Jurkat, Clone E6-1 (cell line): Measurements from ENCODE around the gene RSBN1.
A peak's percentile ranks its signal among the peaks of the same experiment; 100 is the strongest.

Experiments
- DNase-seq: peaks from one replicate; pipeline ENCODE4 v3.0.0-alpha.2; 2011; ENCODE audit warnings: low read depth, low spot score
- H3K4me3 ChIP-seq: 2 replicates; pipeline ENCODE4 v1.5.1; 2011; ENCODE audit warnings: mild to moderate bottlenecking, low read length, control low read depth, moderate library complexity

Gene RSBN1

DNA sequence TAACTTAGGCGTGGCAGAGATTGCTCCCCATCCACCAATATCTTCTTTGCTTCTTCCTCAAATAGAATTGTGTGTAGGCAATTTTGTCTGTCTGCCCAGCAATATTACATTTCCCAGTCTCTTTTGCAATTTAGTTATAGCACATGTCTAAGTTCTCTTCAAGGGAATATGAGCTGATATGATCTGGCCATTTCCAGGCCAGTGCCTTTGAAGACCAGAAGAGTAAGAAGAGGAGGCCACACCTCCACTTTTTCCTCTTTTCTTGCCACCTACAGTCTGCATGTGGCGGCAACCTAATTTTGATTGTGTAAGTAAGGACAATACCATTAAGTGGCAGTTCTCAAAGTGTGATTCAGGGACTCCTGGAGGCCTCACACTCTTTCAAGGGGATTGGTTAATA, 6.3 kb upstream of the RSBN1 start:
- DNase-seq: no peak

DNA sequence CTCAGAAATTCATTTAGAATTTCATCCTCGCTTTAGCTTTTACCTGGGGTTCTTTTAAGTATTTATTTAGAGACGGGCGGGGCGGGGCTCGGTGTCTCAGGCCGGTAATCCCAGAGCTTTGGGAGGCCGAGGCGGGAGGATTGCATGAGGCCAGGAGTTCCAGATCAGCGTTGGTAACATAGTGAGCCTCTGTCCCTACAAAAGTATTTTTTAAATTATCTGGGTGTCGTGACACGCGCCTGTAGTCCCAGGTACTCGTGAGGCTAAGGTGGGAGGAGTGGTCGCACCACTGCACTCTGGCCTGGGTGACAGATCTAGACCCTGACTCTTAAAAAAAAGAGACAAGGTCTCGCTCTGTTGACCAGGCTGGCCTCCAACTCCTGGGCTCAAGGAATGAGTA, 942 bp upstream of the RSBN1 start:
- H3K4me3 ChIP-seq: no peak overlapping the region
- no peak for DNase-seq

More for the DNA sequence above, 6.3 kb upstream of the RSBN1 start:
- H3K4me3 ChIP-seq: no peak overlapping the region

DNA sequence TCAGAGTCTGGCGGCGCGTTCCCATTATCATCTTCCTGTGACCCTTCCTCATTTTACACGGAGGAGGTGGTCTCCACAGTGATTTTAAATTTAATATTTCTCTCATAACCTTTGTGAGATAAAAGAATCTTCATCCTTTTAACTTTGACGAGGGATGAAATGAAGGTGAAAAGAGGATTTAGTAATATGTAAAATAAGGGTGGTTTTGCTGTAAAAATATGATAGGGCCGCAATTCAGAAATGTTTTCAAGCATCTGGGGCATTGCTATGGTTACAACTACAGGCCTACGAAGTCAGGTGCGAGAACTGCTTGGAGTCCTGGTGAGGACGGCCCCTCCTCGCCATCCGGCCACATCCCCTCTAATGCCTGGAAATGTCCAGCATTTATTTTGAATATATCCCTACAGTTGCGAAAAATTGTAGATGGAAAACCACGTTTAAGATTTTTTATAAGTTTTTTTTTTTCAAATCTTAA, 422 bp upstream of the RSBN1 start:
- no peak for DNase-seq
- peak overlapping the region; percentile 79 for H3K4me3 ChIP-seq

GRCh38 chr1:113811156-113811887, 954 bp downstream of the RSBN1 start:
- peak overlapping the region; percentile 79 for H3K4me3 ChIP-seq
- DNase-seq: peak; percentile 21

DNA sequence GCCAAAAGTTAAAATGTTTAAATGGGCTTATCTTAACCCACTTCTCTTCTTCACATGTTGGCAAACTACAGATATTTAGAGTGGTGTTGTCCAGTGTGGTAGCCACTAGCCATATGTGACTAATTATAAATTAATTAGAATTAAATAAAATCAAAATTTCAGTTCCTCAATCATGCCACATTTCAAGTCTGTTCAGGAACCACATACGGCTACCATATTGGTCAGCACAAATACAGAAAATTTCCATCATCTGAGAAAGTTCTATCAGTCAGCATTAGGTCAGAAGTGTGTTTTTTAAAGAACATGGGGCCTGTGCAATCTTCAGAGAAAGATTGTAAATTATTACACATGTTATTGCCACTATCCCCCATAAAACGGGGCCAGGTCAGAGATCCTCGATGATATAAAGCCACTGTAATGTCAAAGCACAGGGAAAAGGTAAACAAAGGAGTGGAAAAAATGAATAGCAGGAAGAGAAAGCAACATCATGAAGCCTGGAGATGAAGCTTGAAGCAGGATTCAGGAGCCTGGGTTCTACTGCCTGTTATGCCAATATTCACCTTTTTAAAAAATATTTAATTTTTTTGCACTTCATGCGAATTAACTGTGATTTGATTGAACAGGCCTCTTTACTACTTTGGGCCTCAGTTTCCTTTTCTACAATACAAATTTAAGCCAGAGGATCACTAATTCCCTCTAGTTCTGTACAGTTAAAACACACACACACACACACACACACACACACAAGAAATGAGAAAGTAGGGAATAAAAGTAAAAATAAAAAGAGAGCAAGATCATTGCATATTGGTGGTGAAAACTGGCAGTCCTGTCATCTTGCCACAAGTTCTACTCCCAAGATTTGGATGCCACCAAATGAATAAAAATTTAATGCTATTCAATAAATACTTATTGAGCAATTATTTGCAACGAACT, 2.3 kb downstream of the RSBN1 start:
- DNase-seq: no peak
- peak overlapping the region; percentile 79 for H3K4me3 ChIP-seq

GRCh38 chr1:113808450-113809195, 3.7 kb downstream of the RSBN1 start:
- H3K4me3 ChIP-seq: no peak overlapping the region
- no peak for DNase-seq

GRCh38 chr1:113805639-113806038, 6.6 kb downstream of the RSBN1 start:
- no peak for DNase-seq
- no peak overlapping the region for H3K4me3 ChIP-seq

GRCh38 chr1:113805256-113805531, 7.1 kb downstream of the RSBN1 start:
- DNase-seq: no peak
- H3K4me3 ChIP-seq: no peak overlapping the region

- no peak overlapping the region for H3K4me3 ChIP-seq
- DNase-seq: no peak
Observed at GRCh38 chr1:113804421-113805255, 7.6 kb downstream of the RSBN1 start.

DNA sequence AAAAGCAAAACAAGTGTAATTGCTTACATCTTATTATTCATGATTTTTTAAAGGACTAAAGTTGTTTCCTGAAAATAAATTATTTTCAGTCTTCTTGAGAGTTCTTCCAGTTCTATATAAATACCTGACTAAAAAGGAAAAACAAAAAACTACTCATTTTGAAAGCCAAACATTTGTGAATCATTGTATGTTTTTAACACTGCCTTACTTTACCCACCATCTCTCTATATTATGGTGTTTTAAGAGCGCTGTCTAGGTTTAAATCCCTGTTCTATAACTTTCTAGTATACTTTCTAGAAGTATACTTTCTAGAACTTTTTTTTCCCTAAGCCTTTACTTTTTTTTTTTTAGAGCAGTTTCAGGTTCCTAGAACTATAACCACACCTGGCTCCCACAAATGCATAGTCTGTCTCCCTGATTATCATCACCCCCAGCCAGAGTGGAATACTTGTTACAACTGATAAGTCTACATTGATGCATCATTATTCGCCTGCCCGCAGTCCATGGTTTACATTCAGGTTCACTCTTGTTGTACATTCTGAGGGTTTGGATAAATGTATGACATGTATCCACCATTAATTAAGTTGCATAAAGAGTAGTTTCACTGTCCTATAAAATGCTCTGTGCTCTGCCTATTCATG, 9.8 kb downstream of the RSBN1 start:
- DNase-seq: no peak
- H3K4me3 ChIP-seq: no peak overlapping the region

DNA sequence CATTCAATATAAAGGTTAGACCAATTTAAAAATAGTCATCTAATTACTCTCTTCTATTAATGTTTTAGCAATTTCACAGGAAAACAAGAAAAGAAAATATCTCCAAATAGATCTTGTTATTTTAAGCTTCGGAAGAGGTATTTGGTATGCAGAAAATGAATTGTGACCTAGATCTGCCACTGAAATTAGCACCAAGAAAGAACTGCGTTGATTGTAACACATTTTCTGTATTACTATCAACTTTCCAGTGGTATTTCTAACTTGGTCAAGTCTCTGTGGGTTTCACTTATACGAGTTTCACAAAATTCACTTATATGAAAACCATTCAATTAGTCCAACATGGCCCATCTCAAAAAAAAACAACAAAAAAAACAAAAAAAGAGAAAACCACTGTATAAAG, 11.8 kb downstream of the RSBN1 start:
- no peak overlapping the region for H3K4me3 ChIP-seq
- no peak for DNase-seq

GRCh38 chr1:113797472-113797871, 14.8 kb downstream of the RSBN1 start:
- DNase-seq: no peak
- no peak overlapping the region for H3K4me3 ChIP-seq

DNA sequence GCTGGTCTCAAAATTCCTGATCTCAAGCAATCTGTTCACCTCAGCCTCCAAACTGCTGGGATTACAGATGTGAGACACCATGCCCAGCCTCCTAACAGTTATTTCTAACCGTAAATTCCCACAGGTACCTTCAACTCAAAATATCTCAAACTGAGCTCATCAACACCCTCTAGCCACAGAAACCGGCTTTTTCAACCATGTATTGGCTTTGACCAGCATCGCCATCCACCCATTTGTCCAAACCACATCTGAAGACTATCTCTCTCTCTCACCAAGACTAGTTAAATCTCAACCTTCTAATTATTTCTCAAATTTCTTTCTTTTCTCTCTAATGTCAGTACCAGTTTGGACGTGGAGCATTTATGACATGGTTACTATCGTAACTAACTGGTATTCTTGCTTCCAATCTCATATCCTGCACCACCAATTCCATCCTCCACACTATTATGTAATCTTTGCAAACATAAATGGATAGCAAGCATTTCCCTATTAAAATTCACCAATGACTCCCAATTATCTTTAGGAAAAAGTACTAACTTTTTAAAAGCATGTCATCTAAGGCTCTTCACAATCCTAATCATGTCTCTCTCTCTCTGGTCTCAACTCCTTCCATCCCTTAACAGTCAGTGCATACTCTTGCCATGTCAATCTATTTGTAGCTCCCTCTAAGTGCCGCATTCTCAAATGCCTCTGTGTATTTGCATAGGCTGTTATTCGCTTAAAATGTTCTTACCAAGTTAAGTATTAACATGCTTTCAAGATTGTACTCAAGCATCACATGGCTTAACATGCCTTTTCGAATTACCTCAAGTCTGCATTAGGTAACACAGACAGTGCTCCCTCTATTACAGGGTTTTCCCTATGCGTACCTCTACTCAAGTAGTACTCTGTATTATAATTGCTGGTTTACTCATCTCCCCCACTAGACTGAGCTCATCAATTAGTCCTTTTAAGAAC, 18.1 kb downstream of the RSBN1 start:
- H3K4me3 ChIP-seq: no peak overlapping the region
- no peak for DNase-seq

DNA sequence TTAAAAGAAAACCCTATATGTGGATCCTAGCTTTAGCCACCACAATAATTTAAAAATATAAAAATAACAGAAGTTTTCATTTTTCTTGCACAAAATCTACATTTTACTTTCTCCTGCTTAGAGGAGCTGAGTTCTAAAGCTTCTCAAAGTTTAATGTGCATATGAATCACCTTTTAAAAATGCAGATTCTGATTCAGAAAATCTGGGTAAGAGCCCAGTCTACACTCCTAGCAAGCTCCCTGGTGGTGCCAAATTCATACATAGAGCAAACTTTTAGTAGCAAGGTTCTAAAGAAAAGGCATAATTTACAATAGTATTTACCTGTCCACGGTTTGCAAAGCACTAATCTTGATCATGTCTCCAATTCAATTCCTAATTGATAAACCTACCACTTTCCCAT, 19.3 kb downstream of the RSBN1 start:
- DNase-seq: no peak
- H3K4me3 ChIP-seq: no peak overlapping the region

- peak; percentile 65 for DNase-seq
- H3K4me3 ChIP-seq: no peak overlapping the region
Observed at GRCh38 chr1:113792471-113792870, 19.8 kb downstream of the RSBN1 start.

- no peak overlapping the region for H3K4me3 ChIP-seq
- no peak for DNase-seq
Observed at GRCh38 chr1:113788802-113789201, 23.5 kb downstream of the RSBN1 start.

DNA sequence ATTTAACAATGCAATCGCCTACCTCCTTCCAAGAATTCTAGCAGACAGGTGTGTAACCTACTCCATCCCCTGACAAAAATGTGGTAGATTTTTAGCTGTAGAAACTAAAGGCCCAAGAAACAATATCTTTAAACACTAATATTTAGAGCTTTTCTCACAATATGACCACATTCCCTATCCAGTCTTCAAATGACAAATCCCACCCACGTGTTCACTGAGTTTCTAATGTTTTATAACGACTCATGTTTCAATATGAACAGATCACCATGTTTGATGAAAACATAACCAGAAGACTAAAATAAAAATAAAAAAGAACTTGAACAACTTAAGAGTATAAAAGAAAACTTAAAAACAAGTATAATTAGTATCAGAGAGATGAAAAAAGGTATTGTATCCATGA, 24.6 kb downstream of the RSBN1 start:
- DNase-seq: no peak
- H3K4me3 ChIP-seq: no peak overlapping the region
